AG09319 (cell line): ENCODE data around the gene NAA35.

Experiments
- DNase-seq: peaks from one replicate; pipeline ENCODE4 v3.0.0-alpha.2; 2010; ENCODE audit warnings: low read depth; ENCODE audit errors: extremely low read depth
- TF ChIP-seq, protein P1 (sequence below): IDR thresholded peaks from 2 replicates; pipeline ENCODE4 v1.5.1; 2011; ENCODE audit warnings: low read depth, mild to moderate bottlenecking, inconsistent platforms, low read length, moderate library complexity

NAA35 gene

DNA sequence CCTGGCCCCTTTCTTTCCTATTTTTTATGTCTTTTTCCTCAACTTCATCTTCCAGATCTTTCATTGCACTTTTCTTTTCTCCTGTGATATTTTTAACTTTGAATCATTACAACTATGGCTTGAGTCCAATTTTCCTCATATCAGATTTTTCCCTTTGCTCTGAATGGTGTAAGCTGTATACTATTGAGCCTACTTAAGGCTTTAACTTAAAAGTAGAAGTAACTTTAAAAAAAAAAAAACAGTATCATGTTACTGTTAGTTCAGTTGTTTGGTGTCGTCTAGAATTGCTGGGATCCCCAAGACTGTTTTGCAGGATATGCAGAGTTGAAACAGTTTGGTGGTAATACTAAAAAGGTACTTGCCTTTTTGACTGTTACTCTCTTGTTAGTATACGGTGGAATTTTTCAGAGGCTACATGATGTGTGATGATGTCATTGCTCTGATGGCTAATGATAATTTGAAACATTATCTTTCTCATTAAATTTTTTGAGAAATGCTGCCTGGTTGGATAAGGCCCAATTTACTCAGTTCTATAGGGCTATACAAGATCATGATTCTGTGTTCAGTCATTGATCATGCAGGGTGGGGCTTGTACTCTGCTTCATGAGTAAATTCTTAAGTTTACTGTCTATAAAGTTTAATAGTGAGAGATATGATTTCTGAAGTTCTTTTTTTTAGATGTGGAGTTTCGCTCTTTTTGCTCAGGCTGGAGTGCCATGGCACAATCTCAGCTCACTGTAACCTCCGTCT, 8.8 kb downstream of the NAA35 start:
- TF ChIP-seq, protein P1, sequence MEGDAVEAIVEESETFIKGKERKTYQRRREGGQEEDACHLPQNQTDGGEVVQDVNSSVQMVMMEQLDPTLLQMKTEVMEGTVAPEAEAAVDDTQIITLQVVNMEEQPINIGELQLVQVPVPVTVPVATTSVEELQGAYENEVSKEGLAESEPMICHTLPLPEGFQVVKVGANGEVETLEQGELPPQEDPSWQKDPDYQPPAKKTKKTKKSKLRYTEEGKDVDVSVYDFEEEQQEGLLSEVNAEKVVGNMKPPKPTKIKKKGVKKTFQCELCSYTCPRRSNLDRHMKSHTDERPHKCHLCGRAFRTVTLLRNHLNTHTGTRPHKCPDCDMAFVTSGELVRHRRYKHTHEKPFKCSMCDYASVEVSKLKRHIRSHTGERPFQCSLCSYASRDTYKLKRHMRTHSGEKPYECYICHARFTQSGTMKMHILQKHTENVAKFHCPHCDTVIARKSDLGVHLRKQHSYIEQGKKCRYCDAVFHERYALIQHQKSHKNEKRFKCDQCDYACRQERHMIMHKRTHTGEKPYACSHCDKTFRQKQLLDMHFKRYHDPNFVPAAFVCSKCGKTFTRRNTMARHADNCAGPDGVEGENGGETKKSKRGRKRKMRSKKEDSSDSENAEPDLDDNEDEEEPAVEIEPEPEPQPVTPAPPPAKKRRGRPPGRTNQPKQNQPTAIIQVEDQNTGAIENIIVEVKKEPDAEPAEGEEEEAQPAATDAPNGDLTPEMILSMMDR: no peak
- no peak for DNase-seq

DNA sequence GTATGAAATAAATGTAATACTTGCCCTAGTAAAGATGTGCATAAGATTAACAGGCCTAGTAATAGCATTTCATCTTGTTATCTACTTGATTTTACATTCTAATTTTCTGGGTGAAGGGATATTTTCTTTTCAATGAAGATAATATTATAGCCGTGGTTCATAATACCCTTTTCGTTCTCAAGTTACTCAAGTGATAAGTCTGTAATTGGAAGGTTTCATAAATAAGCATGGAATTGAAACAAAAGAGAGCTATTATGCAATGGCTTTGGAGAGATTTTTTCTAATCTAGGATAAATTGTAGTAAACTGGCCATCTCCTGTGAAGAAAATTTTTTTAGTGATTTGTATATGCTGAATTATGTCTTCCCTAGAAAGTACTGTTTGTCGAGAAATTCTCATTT, 19.0 kb downstream of the NAA35 start:
- TF ChIP-seq, protein P1: no peak
- DNase-seq: no peak

DNA sequence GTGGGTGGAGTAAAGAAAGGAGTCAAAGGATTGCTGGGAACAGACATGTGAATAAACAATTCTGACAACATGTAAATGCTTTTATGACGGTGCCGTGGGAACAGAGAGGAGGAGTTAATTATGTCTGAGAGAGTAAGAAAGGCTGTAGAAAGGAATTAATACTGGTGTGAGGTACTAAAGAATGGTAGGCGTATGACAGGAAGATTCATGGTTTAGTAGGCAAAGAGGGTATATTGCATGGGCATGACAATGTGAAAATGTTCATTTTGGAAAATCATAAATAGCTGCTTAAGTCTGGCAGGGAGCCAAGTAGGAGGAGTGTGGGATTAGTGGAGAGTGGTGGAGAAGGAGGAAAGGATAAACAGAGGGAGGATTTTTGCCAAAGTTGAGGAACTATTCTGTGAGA, 19.7 kb downstream of the NAA35 start:
- TF ChIP-seq, protein P1: no peak
- DNase-seq: no peak

DNA sequence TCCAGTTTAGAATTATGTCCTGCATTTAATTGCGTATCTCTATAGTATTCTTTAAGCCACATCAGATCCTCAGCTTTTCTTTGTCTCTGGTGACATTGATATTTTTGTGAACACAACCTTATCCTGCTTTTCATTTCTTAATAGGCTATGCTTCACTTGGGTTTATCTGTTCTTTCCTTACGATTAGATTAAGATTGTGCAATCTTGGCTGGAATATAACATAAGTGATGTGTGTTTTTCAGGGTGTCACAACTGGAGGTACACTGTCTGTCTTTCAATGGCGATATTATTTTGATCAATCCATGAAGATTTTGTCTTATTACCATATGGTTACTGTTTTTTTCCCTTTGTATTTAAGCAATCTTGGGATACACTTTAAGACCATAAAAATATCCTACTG, 23.6 kb downstream of the NAA35 start:
- TF ChIP-seq, protein P1: no peak
- no peak for DNase-seq

DNA sequence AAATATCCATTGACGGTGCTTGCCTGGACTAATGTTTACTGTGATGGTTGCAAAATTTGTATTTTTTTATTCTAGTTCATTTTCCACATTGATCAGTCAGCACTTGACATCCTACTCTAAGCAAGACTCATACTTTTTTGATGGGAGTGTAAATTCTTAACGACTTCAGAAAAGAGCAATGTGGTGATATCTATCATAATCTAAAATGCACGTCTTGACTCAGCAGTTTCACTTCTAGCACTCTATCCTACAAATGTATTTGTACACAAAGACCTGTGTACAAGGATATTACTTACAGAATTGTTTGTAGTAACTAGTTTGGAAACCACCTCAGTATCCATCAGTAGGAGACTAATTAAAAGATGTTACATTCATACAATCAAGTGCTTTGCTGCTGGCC, 24.0 kb downstream of the NAA35 start:
- TF ChIP-seq, protein P1: no peak

DNA sequence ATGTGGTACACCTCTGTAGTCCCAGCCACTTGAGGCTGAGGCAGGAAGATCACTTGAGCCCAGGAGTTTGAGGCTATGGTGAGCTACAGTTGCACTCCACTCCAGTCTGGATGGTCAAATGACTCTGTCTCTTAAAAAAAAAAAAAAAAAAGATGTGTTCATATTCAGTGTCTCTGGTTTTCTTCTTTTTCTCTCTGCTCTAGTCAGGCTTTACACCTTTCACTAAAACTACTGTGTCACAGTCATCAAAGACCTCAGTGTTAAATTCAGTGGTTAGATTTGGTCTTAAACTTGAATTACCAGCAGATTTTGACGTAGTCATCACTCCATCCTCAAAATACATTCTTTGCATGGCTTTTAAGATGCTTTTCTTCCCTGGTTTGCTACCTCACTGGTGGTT, 28.8 kb downstream of the NAA35 start:
- no peak for DNase-seq
- TF ChIP-seq, protein P1: no peak

More for the DNA sequence above, 24.0 kb downstream of the NAA35 start:
- no peak for DNase-seq

DNA sequence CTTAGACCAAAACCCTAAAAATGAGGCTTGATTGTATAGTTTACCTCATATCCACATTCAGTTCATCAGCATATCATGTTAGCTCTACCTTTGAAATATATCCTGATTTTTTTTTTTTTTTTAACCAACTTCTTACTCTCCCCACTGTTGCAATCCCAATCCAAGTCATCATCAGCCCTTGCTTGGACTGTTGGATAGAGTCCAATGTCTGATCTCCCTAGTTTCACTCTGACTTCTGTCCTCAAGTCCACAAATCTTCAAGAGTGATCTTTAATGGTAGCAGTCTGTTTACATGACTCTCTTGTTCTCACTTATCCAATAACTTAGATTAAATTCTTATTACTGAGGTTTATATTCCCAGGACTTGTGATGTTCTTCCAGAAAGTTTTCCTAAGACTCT, 30.8 kb downstream of the NAA35 start:
- DNase-seq: no peak
- TF ChIP-seq, protein P1: no peak
